Thoracic aorta (tissue), 2 donors: ENCODE data around the gene RUBCN. TPM values are rescaled to one million over a fixed set of nuclear protein-coding genes. Genes with fewer than 3 reads are reported as not detected.
"Not testable (repeated sequence)": the region's sequence is repeated elsewhere in the genome, so short reads cannot be mapped to it uniquely, and the experiment has no call there.

Experiments
- ATAC-seq: fragments of 150-250 bp; one replicate; pipeline ENCODE4 v1.8.0; 2017; ENCODE audit warnings: low read depth; ENCODE audit not compliant: insufficient number of reproducible peaks, low FRiP score
- DNase-seq: peaks from one replicate; pipeline ENCODE4 v3.0.0-alpha.2; 2020; ENCODE audit warnings: low spot score
- H3K27ac ChIP-seq, 2 donors: fragments of 200-600 bp; sonication (generic); 1 replicate in 1 of 2; 2 replicates in 1 of 2; pipeline ENCODE4 v1.5.1; 2016; ENCODE audit warnings: mild to moderate bottlenecking in 2 of 2, moderate library complexity in 2 of 2
- H3K27me3 ChIP-seq: fragments of 200-600 bp; sonication (generic); replicated peaks from 2 replicates; pipeline ENCODE4 v1.6.0; 2016; ENCODE audit warnings: mild to moderate bottlenecking; ENCODE audit not compliant: insufficient read depth
- H3K36me3 ChIP-seq: fragments of 200-600 bp; sonication (generic); one replicate; pipeline ENCODE4 v1.5.1; 2016
- H3K4me1 ChIP-seq, 2 donors: fragments of 200-600 bp; sonication (generic); 1 replicate in 1 of 2; 2 replicates in 1 of 2; pipeline versions ENCODE4 v1.5.1 to v1.6.0; 2016; ENCODE audit warnings: low read depth in 2 of 2, mild to moderate bottlenecking in 1 of 2; ENCODE audit not compliant: control insufficient read depth in 1 of 2
- H3K4me3 ChIP-seq: fragments of 200-600 bp; sonication (generic); 2 replicates; pipeline ENCODE4 v1.5.1; 2016; ENCODE audit warnings: mild to moderate bottlenecking
- H3K9me3 ChIP-seq: fragments of 200-600 bp; sonication (generic); 2 replicates; pipeline ENCODE4 v1.5.1; 2016
- total RNA-seq, 2 donors: library from RNA; depleted of rRNA; stranded (reverse); fragments of >200 nt; gene quantifications; one replicate each; pipeline versions ENCODE4 v1.1.0 to v1.2.3, GENCODE V29; 2016
- TF ChIP-seq, protein P1 (sequence below): fragments of 200-600 bp; sonication (generic); IDR thresholded peaks from one replicate; pipeline ENCODE4 v1.5.1; 2019; ENCODE audit warnings: antibody characterized with exemption

The RUBCN gene
- total RNA-seq, 2 donors from 2014 or later, result 52.1 to 67.3 TPM

DNA sequence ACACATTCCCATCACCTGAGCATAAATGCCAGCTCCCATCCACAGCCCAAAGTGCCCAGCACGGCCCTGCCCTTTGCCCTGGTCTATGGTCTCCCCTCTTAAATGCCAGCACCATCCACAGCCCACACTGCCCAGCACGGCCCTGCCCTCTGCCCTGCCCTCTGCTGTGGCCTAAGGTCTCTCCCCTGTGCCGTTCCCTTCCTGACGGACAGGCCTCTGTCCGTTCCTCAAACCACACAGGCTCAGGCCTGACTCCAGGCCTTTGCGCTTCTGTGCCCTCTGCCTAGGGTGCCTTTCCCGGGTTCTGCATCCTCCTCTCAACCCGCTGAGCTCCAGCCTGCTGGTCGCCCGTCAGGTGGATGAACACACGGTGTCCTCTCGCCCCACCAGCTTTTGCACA lies 90.4 kb downstream of the RUBCN start:
- H3K4me1 ChIP-seq, H3K9me3 ChIP-seq, H3K4me3 ChIP-seq, ATAC-seq, H3K27ac ChIP-seq, H3K27me3 ChIP-seq, H3K36me3 ChIP-seq, DNase-seq: not testable (repeated sequence)

DNA sequence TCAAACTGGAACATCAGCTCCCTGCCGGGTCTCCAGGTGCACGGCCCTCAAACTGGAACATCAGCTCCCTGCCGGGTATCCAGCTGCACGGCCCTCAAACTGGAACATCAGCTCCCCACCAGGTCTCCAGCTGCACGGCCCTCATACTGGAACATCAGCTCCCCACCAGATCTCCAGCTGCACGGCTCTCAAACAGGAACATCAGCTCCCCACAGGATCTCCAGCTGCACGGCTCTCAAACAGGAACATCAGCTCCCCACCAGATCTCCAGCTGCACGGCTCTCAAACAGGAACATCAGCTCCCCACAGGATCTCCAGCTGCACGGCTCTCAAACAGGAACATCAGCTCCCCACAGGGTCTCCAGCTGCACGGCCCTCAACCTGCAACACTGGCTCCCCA lies 99.1 kb downstream of the RUBCN start:
- not testable (repeated sequence) for H3K4me3 ChIP-seq, DNase-seq, H3K4me1 ChIP-seq, ATAC-seq, H3K27ac ChIP-seq, H3K9me3 ChIP-seq, H3K27me3 ChIP-seq, H3K36me3 ChIP-seq

DNA sequence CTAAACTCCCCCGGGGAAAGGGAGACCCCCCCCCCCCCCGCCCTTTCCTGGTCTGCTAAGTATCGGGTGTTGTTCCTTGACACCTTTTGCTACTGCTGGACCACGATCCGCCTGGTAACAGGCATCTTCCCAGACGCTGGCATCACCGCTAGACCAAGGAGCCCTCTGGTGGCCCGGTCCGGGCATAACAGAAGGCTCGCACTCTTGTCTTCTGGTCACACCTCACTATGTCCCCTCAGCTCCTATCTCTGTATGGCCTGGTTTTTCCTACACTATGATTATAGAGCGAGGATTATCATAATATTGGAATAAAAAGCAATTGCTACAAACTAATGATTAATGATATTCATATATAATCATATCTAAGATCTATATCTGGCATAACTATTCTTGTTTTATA lies 104.7 kb downstream of the RUBCN start:
- not testable (repeated sequence) for H3K4me3 ChIP-seq, DNase-seq, H3K27me3 ChIP-seq, H3K9me3 ChIP-seq, H3K4me1 ChIP-seq, ATAC-seq, H3K27ac ChIP-seq, H3K36me3 ChIP-seq
- TF ChIP-seq, protein P1, sequence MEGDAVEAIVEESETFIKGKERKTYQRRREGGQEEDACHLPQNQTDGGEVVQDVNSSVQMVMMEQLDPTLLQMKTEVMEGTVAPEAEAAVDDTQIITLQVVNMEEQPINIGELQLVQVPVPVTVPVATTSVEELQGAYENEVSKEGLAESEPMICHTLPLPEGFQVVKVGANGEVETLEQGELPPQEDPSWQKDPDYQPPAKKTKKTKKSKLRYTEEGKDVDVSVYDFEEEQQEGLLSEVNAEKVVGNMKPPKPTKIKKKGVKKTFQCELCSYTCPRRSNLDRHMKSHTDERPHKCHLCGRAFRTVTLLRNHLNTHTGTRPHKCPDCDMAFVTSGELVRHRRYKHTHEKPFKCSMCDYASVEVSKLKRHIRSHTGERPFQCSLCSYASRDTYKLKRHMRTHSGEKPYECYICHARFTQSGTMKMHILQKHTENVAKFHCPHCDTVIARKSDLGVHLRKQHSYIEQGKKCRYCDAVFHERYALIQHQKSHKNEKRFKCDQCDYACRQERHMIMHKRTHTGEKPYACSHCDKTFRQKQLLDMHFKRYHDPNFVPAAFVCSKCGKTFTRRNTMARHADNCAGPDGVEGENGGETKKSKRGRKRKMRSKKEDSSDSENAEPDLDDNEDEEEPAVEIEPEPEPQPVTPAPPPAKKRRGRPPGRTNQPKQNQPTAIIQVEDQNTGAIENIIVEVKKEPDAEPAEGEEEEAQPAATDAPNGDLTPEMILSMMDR, result peak; percentile 17

DNA sequence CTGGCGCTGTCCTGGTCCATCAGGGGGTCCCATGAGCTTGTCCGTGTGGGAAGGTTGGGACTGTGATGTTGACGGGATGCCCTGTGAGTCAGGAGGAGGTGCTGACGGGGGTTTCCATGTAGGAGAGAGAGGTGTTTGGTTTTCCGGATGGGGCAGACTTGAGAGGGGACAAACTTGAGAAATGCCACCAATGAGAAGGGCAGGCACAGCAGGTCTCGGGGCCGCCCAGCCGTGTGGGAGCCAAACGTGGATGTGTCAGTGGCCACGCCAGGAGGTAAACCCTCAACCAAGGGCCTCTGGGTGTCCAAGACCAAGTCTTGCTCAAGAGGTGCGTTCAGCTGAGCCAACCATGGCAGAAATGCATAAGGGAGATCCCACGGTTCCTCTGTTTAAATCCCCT lies 105.9 kb downstream of the RUBCN start:
- not testable (repeated sequence) for ATAC-seq, H3K36me3 ChIP-seq, H3K27me3 ChIP-seq, H3K4me1 ChIP-seq, H3K27ac ChIP-seq, DNase-seq, H3K4me3 ChIP-seq, H3K9me3 ChIP-seq

DNA sequence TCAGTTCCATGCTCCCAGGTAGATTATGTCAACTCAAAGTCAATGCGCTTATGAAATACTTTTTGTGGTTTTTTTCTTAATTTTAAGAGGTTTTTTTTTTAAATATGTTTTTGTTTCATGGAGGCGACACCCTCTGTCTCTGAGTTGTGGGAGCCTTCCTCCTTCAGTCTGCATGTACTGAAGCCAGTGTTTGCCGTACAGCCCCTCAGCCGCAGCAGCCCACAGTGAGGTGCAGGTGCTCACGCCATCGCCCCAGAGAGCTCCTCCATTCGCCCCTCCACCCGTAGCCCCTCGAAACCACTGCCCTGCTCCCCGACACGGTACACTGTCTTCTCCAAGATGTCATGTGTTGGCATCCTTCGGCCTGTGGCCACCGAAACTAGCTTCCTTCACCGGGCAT lies 107.4 kb downstream of the RUBCN start:
- DNase-seq, H3K27me3 ChIP-seq, H3K4me3 ChIP-seq, H3K27ac ChIP-seq, ATAC-seq, H3K4me1 ChIP-seq, H3K36me3 ChIP-seq, H3K9me3 ChIP-seq: not testable (repeated sequence)

DNA sequence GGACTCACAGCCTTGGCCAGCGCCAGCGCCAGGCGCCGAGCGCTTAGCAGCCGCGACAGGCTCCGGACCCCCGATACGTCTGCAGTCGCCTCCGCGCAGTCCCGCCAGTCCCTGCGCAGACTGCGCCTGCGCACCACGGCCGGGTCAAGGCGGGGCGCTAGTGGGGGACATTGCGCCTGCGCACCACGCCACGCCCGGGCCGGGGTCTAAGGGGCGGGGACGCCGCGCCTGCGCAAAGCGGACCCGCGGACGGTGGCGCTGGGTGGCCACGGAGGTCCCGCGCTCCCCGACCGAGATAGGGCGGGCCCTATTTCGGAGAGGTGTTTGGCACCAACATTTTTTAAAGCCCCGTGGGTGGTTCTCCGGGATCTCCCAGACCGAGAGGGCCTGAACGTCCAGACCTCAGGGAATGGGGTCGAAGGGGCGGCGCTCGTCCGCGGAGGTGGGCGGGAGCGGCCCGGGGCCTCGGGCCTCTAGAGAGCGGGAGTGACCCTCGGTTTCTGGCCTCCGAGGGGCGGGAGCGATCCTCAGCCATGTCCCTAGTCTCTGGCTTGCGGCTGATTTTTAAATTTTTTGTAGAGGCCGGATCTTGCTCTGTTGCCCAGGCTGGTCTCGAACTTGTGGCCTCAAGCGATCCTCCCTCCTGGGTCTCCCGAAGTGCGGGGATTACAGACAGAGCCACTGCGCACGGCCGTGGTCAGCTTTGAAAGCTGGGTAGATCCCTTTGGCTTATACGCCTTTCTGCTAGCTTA lies 108.8 kb downstream of the RUBCN start:
- H3K27me3 ChIP-seq, H3K4me1 ChIP-seq, H3K36me3 ChIP-seq, H3K9me3 ChIP-seq: not testable (repeated sequence)
- DNase-seq, result peak; percentile 34
- Histone ChIP-seq H3K4me3 (peak overlapping the region; percentile 79), H3K27ac (peak overlapping the region; percentile 61 to 71)
- ATAC-seq, result peak; percentile 95
- TF ChIP-seq, protein P1, result peak; percentile 14

DNA sequence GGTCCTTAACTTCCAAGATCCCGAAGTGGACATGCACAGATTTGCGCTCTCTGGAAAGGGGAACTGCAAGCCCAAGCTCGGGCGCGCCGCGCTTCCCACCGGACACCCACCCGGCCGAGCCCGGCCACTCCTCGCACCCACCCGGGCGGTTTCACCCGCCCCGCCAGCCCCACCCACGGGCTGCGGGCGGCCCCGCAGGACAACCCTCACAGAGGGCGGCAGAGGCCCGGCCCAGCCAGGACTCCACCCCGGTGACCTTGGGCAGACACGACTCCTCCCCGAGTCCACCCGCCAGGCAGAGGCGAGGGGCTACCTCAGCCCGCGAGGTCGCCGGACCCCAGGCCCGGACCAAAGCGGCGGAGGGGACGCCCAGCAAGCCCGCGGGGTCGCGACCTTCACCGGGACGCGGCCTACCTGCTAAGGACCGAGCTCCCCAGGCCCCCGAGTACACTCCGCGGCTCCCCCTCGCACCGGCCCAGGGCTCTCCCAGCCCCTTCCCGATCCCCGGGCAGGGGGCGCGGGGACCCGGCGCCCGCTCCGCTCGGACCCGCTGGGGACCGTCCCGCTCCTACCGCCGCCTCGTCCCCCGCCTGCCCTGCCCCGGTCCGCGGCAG lies 109.4 kb downstream of the RUBCN start:
- not testable (repeated sequence) for DNase-seq, H3K36me3 ChIP-seq, H3K27me3 ChIP-seq, H3K9me3 ChIP-seq, H3K4me1 ChIP-seq
- Histone ChIP-seq H3K27ac (peak overlapping the region; percentile 61 to 71), H3K4me3 (peak overlapping the region; percentile 79)
- ATAC-seq, result peak; percentile 46

DNA sequence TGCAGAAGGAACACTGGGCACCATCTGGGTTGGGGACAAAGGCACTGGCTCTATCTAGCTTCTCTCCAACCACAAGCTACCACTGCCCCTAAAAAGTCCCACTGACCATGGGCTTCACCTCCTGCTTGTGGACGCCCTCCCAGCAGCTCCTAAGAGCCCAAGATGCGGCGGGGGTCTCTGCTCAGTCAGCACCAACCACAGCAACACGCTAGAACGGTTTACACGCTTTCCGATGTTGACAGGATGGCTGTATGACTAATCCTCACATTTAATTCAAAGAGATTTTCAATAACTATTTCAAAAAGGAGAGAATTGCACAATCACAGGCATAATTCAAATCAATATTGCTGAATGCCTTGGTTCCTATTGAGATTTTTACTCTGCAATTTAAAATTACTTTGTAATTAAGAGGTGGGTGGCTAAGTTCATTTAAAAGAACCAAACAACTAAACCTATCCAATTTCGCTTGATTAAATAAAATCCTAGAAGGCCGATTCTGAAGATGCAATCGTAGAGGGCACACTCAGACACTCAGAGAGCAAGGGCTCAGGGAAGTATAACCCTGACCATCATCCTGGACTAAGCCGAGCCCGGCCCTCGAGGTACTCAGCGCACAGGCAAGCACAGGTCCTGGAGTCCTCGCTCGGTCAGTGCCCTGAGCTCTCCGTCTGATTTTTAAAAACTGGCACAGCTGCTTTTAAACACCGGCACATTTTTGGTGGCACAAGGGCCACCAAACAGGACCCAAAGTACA lies 110.1 kb downstream of the RUBCN start:
- not testable (repeated sequence) for ATAC-seq, H3K4me1 ChIP-seq, H3K9me3 ChIP-seq, DNase-seq, H3K36me3 ChIP-seq, H3K27me3 ChIP-seq, H3K27ac ChIP-seq
- peak overlapping the region; percentile 79 for H3K4me3 ChIP-seq

DNA sequence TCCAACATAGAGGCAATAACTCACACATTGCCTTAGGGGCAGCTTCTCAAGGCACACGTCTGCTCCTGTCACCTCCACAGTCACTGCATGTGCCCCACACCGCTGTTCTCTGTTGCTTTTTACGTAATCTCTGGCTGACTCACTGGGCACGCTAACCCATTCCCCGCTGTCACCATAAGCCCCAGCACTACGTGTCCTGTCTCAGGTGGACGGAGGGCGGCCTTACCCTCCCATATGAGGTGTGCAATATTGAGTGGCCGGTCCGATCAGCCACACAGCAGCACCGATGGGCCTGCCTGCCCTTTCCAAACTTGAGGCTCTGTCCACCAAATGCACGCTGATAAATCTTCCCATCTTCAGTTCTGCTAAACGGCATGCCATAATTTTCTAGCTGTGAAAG lies 115.2 kb downstream of the RUBCN start:
- H3K4me1 ChIP-seq, H3K4me3 ChIP-seq, DNase-seq, H3K9me3 ChIP-seq, H3K27ac ChIP-seq, ATAC-seq, H3K27me3 ChIP-seq: not testable (repeated sequence)
- peaks cover 24% of the 10 kb centered on the region for H3K36me3 ChIP-seq
